ENCODE results near the gene PCDHA9.
"Not testable (repeated sequence)": the region's sequence is repeated elsewhere in the genome, so short reads cannot be mapped to it uniquely, and the experiment has no call there.

PCDHA9 gene

GRCh38 chr5:140808889-140809291 is 39.3 kb upstream of the PCDHA9 start:
- POLR2A ChIA-PET, result no interaction called here
- no peak for TF ChIP-seq CTCF (IDR thresholded peaks at IDR 0.05; ENCODE audit: insufficient read depth, low read length, missing control alignments)
- no peak overlapping the region for H3K4me3 ChIP-seq (ENCODE audit: low read depth, low read length)
- no peak for DNase-seq (ENCODE audit: low read depth, low spot score)
- CTCF ChIA-PET, result no interaction called here

GRCh38 chr5:140821375-140822280 is 26.6 kb upstream of the PCDHA9 start, which contains the start of gene PCDHA5:
PCDHA5 (plus strand) TSS chr5:140821613.
- TF ChIP-seq CTCF (IDR thresholded peaks at IDR 0.05; ENCODE audit: insufficient read depth, low read length, missing control alignments), result peak; percentile 8
- ChIA-PET POLR2A (no interaction called here), CTCF (no interaction called here)
- DNase-seq (ENCODE audit: low read depth, low spot score), result no peak
- no peak within 1 kb of the TSS for H3K4me3 ChIP-seq (ENCODE audit: low read depth, low read length)

DNA sequence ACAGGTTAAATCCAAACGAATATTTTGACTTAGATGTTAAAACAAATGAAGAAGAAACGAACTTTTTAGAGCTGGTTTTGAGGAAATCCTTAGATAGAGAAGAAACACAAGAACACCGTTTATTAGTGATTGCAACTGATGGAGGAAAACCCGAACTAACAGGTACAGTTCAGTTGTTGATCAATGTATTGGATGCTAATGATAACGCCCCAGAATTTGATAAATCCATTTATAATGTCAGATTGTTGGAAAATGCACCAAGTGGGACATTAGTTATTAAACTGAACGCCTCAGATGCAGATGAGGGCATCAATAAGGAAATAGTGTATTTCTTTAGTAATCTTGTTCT is 25.9 kb upstream of the PCDHA9 start:
- TF ChIP-seq CTCF (IDR thresholded peaks at IDR 0.05; ENCODE audit: insufficient read depth, low read length, missing control alignments), result no peak
- CTCF ChIA-PET, result no interaction called here
- no peak overlapping the region for H3K4me3 ChIP-seq (ENCODE audit: low read depth, low read length)
- DNase-seq (ENCODE audit: low read depth, low spot score), result no peak
- POLR2A ChIA-PET, result no interaction called here

GRCh38 chr5:140822969-140823368 is 25.2 kb upstream of the PCDHA9 start:
- CTCF ChIA-PET; POLR2A ChIA-PET; DNase-seq (ENCODE audit: low read depth, low spot score); H3K4me3 ChIP-seq (ENCODE audit: low read depth, low read length): not testable (repeated sequence)

DNA sequence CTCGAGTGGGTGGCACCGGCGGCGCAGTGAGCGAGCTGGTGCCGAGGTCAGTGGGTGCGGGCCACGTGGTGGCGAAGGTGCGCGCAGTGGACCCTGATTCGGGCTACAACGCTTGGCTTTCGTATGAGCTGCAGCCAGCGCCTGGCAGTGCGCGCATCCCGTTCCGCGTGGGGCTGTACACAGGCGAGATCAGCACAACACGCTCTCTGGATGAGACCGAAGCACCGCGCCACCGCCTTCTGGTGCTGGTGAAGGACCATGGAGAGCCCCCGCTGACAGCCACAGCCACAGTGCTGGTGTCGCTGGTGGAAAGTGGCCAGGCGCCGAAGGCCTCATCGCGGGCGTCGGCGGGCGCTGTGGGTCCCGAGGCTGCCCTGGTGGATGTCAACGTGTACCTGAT is 24.7 kb upstream of the PCDHA9 start:
- ChIA-PET CTCF (no interaction called here), POLR2A (no interaction called here)
- no peak for DNase-seq (ENCODE audit: low read depth, low spot score)
- H3K4me3 ChIP-seq (ENCODE audit: low read depth, low read length), result no peak overlapping the region
- no peak for TF ChIP-seq CTCF (IDR thresholded peaks at IDR 0.05; ENCODE audit: insufficient read depth, low read length, missing control alignments)

DNA sequence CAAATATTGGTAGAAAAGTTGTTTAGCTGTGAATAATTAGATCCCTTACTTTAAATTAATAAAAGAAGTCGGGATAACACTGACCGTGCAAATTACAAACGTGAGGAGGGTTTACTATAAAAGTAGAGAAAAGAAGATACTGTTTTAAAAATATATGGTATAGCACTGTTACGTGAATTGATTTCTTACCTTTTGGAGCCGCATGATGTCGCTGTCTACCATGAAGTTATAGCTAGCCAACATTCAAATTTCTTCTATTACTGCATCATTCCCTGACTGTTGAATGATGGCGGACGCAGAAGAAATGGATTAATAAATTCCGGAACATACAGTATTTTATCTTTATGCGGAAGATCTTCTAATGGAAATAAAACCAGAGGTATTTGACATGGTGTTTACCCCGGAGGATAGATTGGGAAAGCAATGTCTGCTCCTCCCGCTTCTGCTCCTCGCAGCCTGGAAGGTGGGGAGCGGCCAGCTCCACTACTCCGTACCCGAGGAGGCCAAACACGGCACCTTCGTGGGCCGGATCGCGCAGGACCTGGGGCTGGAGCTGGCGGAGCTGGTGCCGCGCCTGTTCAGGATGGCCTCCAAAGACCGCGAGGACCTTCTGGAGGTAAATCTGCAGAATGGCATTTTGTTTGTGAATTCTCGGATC is 20.3 kb upstream of the PCDHA9 start, which contains the start of gene PCDHA6:
PCDHA6 (plus strand) TSS at position 257 of the 658 bp plus-strand sequence; CDS start at position 389, 132 bp downstream.
- DNase-seq (ENCODE audit: low read depth, low spot score), result no peak
- no peak for TF ChIP-seq CTCF (IDR thresholded peaks at IDR 0.05; ENCODE audit: insufficient read depth, low read length, missing control alignments)
- ChIA-PET POLR2A (no interaction called here), CTCF (no interaction called here)
- no peak within 1 kb of the TSS; the same call in 1 of the 2 replicates for H3K4me3 ChIP-seq (ENCODE audit: low read depth, low read length)

Data from AG04449 (cell line).